ENCODE results near the gene FNDC3A.

DNA sequence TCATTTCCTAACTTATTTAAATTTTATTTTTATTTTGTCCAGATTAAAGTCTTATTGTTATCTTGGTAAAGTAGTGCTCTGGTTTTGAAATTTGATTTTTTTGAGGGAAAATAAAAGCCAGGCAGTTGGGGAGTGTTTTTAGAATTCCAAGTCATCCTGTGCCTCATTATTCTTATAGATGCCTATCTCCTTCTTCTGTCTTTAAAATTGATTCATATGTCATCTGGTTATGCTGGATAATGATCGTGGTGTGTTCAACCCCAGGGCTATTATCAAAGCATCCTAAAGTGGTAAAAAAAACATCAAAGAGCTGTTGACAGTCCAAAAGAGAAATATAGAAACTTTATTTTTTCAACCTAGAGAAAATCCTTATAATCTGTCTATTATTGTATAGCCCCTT is 6.0 kb upstream of the FNDC3A start:
- TF ChIP-seq, protein P1, sequence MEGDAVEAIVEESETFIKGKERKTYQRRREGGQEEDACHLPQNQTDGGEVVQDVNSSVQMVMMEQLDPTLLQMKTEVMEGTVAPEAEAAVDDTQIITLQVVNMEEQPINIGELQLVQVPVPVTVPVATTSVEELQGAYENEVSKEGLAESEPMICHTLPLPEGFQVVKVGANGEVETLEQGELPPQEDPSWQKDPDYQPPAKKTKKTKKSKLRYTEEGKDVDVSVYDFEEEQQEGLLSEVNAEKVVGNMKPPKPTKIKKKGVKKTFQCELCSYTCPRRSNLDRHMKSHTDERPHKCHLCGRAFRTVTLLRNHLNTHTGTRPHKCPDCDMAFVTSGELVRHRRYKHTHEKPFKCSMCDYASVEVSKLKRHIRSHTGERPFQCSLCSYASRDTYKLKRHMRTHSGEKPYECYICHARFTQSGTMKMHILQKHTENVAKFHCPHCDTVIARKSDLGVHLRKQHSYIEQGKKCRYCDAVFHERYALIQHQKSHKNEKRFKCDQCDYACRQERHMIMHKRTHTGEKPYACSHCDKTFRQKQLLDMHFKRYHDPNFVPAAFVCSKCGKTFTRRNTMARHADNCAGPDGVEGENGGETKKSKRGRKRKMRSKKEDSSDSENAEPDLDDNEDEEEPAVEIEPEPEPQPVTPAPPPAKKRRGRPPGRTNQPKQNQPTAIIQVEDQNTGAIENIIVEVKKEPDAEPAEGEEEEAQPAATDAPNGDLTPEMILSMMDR (conservative IDR thresholded peaks at IDR 0.05), result no peak
- TF ChIP-seq EZH2 (IDR thresholded peaks at IDR 0.05; ENCODE audit: low read depth), result no peak

All from PC-9 (cell line).